Large intestine (tissue), 3 donors: ENCODE measurements around the gene OLFM2. TPM values are rescaled to one million over a fixed set of nuclear protein-coding genes. Genes with fewer than 3 reads are reported as not detected.

ENCODE experiments used
- DNase-seq, 2 donors: peaks; one replicate each; pipeline versions ENCODE4 v3.0.0 to v3.0.0-alpha.2; 2013
- H3K27ac ChIP-seq: one replicate; pipeline ENCODE4 v1.5.1; 2013; ENCODE audit warnings: low read length
- H3K27me3 ChIP-seq: 2 replicates; pipeline ENCODE4 v1.6.1; 2013; ENCODE audit warnings: low read length; ENCODE audit not compliant: control insufficient read depth, insufficient read depth
- H3K36me3 ChIP-seq: 2 replicates; pipeline ENCODE4 v1.6.1; 2013; ENCODE audit warnings: low read length; ENCODE audit not compliant: control insufficient read depth, insufficient read depth
- H3K4me1 ChIP-seq: one replicate; pipeline ENCODE4 v1.6.1; 2013; ENCODE audit warnings: low read length; ENCODE audit not compliant: control insufficient read depth, insufficient read depth
- H3K4me3 ChIP-seq: one replicate; pipeline ENCODE4 v1.5.1; 2013; ENCODE audit warnings: low read length
- H3K9me3 ChIP-seq: one replicate; pipeline ENCODE4 v1.6.1; 2013; ENCODE audit warnings: mild to moderate bottlenecking, low read depth, low read length, moderate library complexity; ENCODE audit not compliant: control insufficient read depth
- WGBS: methylation state at CpG from one replicate; pipeline ENCODE4 v1.1.5; 2013; ENCODE audit warnings: low lambda C conversion rate; ENCODE audit not compliant: insufficient coverage; 5-methylcytosine and 5-hydroxymethylcytosine counted together
- polyA plus RNA-seq: library from polyadenylated mRNA; unstranded; fragments of 120-200 nt; gene quantifications from one replicate; pipeline ENCODE4 v1.2.1, GENCODE V29; 2013

OLFM2 gene
- polyA plus RNA-seq, 1 donor, result 15.9 TPM

GRCh38 chr19:9865732-9866501 is 70.4 kb downstream of the OLFM2 start:
- no peak overlapping the region for H3K4me3 ChIP-seq
- DNase-seq, result no peak
- WGBS, result 80% methylated on average over 2 of the region's 16 CpGs
- no peak overlapping the region for H3K27ac ChIP-seq
- no peaks in the 10 kb centered on the region for H3K36me3 ChIP-seq
- H3K9me3 ChIP-seq, result no peaks in the 10 kb centered on the region
- H3K4me1 ChIP-seq, result no peaks in the 10 kb centered on the region
- no peaks in the 10 kb centered on the region for H3K27me3 ChIP-seq

GRCh38 chr19:9863759-9864158 is 72.6 kb downstream of the OLFM2 start:
- no CpG with 5 or more reads among the region's 5 CpGs for WGBS
- Histone ChIP-seq H3K9me3 (no peaks in the 10 kb centered on the region), H3K27me3 (no peaks in the 10 kb centered on the region), H3K27ac (no peak overlapping the region), H3K4me3 (no peak overlapping the region), H3K4me1 (no peaks in the 10 kb centered on the region), H3K36me3 (no peaks in the 10 kb centered on the region)
- DNase-seq, result no peak

- no peaks in the 10 kb centered on the region for H3K27me3 ChIP-seq
- no peak for DNase-seq
- H3K4me1 ChIP-seq, result no peaks in the 10 kb centered on the region
- no peaks in the 10 kb centered on the region for H3K9me3 ChIP-seq
- no peak overlapping the region for H3K4me3 ChIP-seq
- H3K36me3 ChIP-seq, result no peaks in the 10 kb centered on the region
- no CpG with 5 or more reads among the region's 4 CpGs for WGBS
- H3K27ac ChIP-seq, result no peak overlapping the region
These were observed 73.4 kb downstream of the OLFM2 start for GRCh38 chr19:9862938-9863337.

- no peak for DNase-seq
- Histone ChIP-seq H3K36me3 (no peaks in the 10 kb centered on the region), H3K9me3 (no peaks in the 10 kb centered on the region), H3K27ac (no peak overlapping the region), H3K4me1 (no peaks in the 10 kb centered on the region), H3K27me3 (no peaks in the 10 kb centered on the region), H3K4me3 (no peak overlapping the region)
- WGBS, result no CpG with 5 or more reads among the region's 1 CpG
These were observed 74.8 kb downstream of the OLFM2 start for GRCh38 chr19:9861503-9861902.

- WGBS, result no CpG with 5 or more reads among the region's 8 CpGs
- no peak for DNase-seq
- H3K27me3 ChIP-seq, result no peaks in the 10 kb centered on the region
- no peak overlapping the region for H3K27ac ChIP-seq
- H3K36me3 ChIP-seq, result no peaks in the 10 kb centered on the region
- H3K9me3 ChIP-seq, result no peaks in the 10 kb centered on the region
- no peak overlapping the region for H3K4me3 ChIP-seq
- no peaks in the 10 kb centered on the region for H3K4me1 ChIP-seq
These were observed 75.9 kb downstream of the OLFM2 start for GRCh38 chr19:9860407-9860806.

GRCh38 chr19:9858766-9859165 is 77.5 kb downstream of the OLFM2 start:
- no peaks in the 10 kb centered on the region for H3K36me3 ChIP-seq
- DNase-seq, result no peak
- H3K9me3 ChIP-seq, result peaks cover 8% of the 10 kb centered on the region
- no peak overlapping the region for H3K4me3 ChIP-seq
- no peaks in the 10 kb centered on the region for H3K27me3 ChIP-seq
- H3K27ac ChIP-seq, result no peak overlapping the region
- H3K4me1 ChIP-seq, result no peaks in the 10 kb centered on the region

- no peak overlapping the region for H3K4me3 ChIP-seq
- no peak overlapping the region for H3K27ac ChIP-seq
- DNase-seq, result no peak
- H3K27me3 ChIP-seq, result no peaks in the 10 kb centered on the region
- no peaks in the 10 kb centered on the region for H3K4me1 ChIP-seq
- H3K9me3 ChIP-seq, result peaks cover 8% of the 10 kb centered on the region
- WGBS, result no CpG with 5 or more reads among the region's 10 CpGs
- no peaks in the 10 kb centered on the region for H3K36me3 ChIP-seq
These were observed 78.2 kb downstream of the OLFM2 start for GRCh38 chr19:9857920-9858746.

GRCh38 chr19:9857076-9857721 is 79.1 kb downstream of the OLFM2 start:
- Histone ChIP-seq H3K4me3 (no peak overlapping the region), H3K9me3 (peaks cover 8% of the 10 kb centered on the region), H3K4me1 (no peaks in the 10 kb centered on the region), H3K27me3 (no peaks in the 10 kb centered on the region), H3K27ac (no peak overlapping the region), H3K36me3 (no peaks in the 10 kb centered on the region)
- DNase-seq, result no peak
- WGBS, result no CpG with 5 or more reads among the region's 13 CpGs

- no CpG with 5 or more reads among the region's 9 CpGs for WGBS
- no peak for DNase-seq
- H3K27me3 ChIP-seq, result no peaks in the 10 kb centered on the region
- no peaks in the 10 kb centered on the region for H3K36me3 ChIP-seq
- no peaks in the 10 kb centered on the region for H3K4me1 ChIP-seq
- peaks cover 8% of the 10 kb centered on the region for H3K9me3 ChIP-seq
- no peak overlapping the region for H3K27ac ChIP-seq
- H3K4me3 ChIP-seq, result no peak overlapping the region
These were observed 79.7 kb downstream of the OLFM2 start for GRCh38 chr19:9856609-9857008.

- no peak for DNase-seq
- Histone ChIP-seq H3K27ac (no peak overlapping the region), H3K4me3 (no peak overlapping the region), H3K36me3 (peaks cover 4% of the 10 kb centered on the region), H3K4me1 (no peaks in the 10 kb centered on the region), H3K9me3 (peaks cover 8% of the 10 kb centered on the region), H3K27me3 (no peaks in the 10 kb centered on the region)
- WGBS, result no CpG with 5 or more reads among the region's 38 CpGs
These were observed 82.0 kb downstream of the OLFM2 start for GRCh38 chr19:9854282-9854846.
